ENCODE results near the gene COL5A1. TPM values are rescaled to one million over a fixed set of nuclear protein-coding genes. Genes with fewer than 3 reads are reported as not detected.

Gene COL5A1
- total RNA-seq, 1 experiment from 2014 or later, result 9.5 TPM

DNA sequence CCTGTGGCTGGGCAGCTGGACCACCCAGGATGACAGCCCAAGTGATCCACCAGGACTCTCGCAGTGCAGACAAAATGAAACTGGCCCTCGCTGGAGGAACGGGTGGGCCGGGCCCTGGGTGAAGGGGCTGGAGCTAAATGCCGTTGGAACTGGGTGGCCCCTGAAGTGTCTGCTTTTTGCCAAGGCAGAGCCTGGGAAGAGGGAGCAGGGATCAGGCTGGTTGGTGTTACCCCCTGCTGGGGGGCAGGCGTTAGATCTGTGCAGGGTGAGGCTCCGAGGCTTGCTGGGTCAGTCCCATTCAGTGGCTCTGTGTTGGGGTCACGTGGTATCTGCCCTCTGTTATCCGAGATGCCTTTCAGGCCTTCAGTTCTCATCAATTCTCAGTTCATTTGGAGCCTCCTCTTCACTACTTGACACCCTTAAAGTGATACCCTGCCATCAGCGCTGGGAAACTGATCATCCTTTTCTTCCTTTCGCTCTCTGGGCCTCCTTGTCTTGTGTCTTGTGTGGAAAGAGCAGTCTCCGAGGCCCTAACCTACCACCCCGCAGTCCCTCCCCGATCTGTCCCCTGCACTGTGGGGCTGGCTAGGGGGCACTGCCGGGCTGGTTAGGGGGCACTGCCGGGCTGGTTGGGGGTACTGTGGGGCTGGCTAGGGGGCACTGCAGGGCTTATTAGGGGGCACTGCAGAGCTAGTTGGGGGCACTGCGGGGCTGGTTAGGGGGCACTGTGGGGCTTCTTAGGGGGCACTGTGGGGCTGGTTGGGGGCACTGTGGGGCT is 37.3 kb downstream of the COL5A1 start:
- Mint-ChIP-seq H3K4me1 (peaks cover 11 to 14% of the 10 kb centered on the region in 2 experiments), H3K27ac (no peak overlapping the region), H3K9me3 (peaks cover 5 to 8% of the 10 kb centered on the region in 2 experiments; a peak in 3 of 5 replicates), H3K27me3 (ENCODE audit: low read depth) (no peaks in the 10 kb centered on the region; the same call in 1 of the 2 replicates), H3K4me3 (no peak overlapping the region), H3K36me3 (ENCODE audit: insufficient read depth in 1 of 3, low read depth in 3 of 3) (peaks cover 0 to 3% (median 0%) of the 10 kb centered on the region in 3 experiments; a peak in 2 of 7 replicates)
- H3K27ac ChIP-seq (ENCODE audit: insufficient read length, low read depth, low read length), result no peak overlapping the region
- H4K20me1 ChIP-seq (ENCODE audit: control insufficient read depth, insufficient read depth, insufficient read length), result no peaks in the 10 kb centered on the region
- H2BK12ac ChIP-seq (ENCODE audit: insufficient read length, low read depth, low read length), result no peak overlapping the region
- H2AK5ac ChIP-seq (ENCODE audit: insufficient read length, low read length), result no peak overlapping the region
- H3K18ac ChIP-seq (ENCODE audit: insufficient read length, low read depth, low read length), result no peak overlapping the region
- H2BK20ac ChIP-seq (ENCODE audit: low read depth, low read length, poor library complexity, severe bottlenecking), result no peak overlapping the region
- H2BK120ac ChIP-seq (ENCODE audit: low read depth, low read length, poor library complexity, severe bottlenecking), result no peak overlapping the region
- H3K4me1 ChIP-seq (ENCODE audit: insufficient read depth, low read length), result no peaks in the 10 kb centered on the region
- no peak overlapping the region for H3K56ac ChIP-seq (ENCODE audit: insufficient read length, low read depth, low read length)
- no peak overlapping the region for H2AFZ ChIP-seq (ENCODE audit: low read length)
- H3K14ac ChIP-seq (ENCODE audit: insufficient read depth, low read length), result no peak overlapping the region
- no peak overlapping the region for H2BK5ac ChIP-seq (ENCODE audit: insufficient read length, low read length)
- H4K8ac ChIP-seq (replicated peaks; ENCODE audit: insufficient read length, low read depth, low read length), result no peak overlapping the region
- H4K91ac ChIP-seq (ENCODE audit: insufficient read length, low read depth, low read length), result no peak overlapping the region
- H3K23me2 ChIP-seq (ENCODE audit: insufficient read length, low read depth, low read length, poor library complexity, severe bottlenecking), result no peaks in the 10 kb centered on the region
- TF ChIP-seq, protein P1, sequence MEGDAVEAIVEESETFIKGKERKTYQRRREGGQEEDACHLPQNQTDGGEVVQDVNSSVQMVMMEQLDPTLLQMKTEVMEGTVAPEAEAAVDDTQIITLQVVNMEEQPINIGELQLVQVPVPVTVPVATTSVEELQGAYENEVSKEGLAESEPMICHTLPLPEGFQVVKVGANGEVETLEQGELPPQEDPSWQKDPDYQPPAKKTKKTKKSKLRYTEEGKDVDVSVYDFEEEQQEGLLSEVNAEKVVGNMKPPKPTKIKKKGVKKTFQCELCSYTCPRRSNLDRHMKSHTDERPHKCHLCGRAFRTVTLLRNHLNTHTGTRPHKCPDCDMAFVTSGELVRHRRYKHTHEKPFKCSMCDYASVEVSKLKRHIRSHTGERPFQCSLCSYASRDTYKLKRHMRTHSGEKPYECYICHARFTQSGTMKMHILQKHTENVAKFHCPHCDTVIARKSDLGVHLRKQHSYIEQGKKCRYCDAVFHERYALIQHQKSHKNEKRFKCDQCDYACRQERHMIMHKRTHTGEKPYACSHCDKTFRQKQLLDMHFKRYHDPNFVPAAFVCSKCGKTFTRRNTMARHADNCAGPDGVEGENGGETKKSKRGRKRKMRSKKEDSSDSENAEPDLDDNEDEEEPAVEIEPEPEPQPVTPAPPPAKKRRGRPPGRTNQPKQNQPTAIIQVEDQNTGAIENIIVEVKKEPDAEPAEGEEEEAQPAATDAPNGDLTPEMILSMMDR (conservative IDR thresholded peaks at IDR 0.05), result no peak
- no peaks in the 10 kb centered on the region for H3K79me1 ChIP-seq (ENCODE audit: insufficient read depth, low read depth, low read length, poor library complexity, severe bottlenecking)
- WGBS (ENCODE audit: extremely low coverage, insufficient read length, low lambda C conversion rate), result no CpG with 5 or more reads among the region's 17 CpGs
- no peak overlapping the region for H3K4ac ChIP-seq (ENCODE audit: low read depth, low read length)
- H3K9ac ChIP-seq (ENCODE audit: extremely low read depth, insufficient read length, low read length), result no peak overlapping the region
- no peak overlapping the region for H3T11ph ChIP-seq (ENCODE audit: low read length)
- no peak overlapping the region for H2BK15ac ChIP-seq (ENCODE audit: low read depth, low read length)
- no peak overlapping the region for H3K23ac ChIP-seq (ENCODE audit: insufficient read length, low read depth, low read length)
- no peaks in the 10 kb centered on the region for H3K79me2 ChIP-seq (ENCODE audit: insufficient read depth, low read length)
- no peak overlapping the region for H3K4me2 ChIP-seq (ENCODE audit: insufficient read depth, insufficient read length, low read length)
- no peak overlapping the region for H4K5ac ChIP-seq (ENCODE audit: insufficient read length, low read depth, low read length)
- H3K9me3 ChIP-seq (ENCODE audit: control insufficient read depth, low read depth, low read length), result no peaks in the 10 kb centered on the region
- DNase-seq, result no peak
- no peaks in the 10 kb centered on the region for H3K27me3 ChIP-seq (ENCODE audit: insufficient read depth, low read length)
